Measurements from ENCODE around the gene NKIRAS1.
"Not testable (repeated sequence)": the region's sequence is repeated elsewhere in the genome, so short reads cannot be mapped to it uniquely, and the experiment has no call there.

The NKIRAS1 gene

DNA sequence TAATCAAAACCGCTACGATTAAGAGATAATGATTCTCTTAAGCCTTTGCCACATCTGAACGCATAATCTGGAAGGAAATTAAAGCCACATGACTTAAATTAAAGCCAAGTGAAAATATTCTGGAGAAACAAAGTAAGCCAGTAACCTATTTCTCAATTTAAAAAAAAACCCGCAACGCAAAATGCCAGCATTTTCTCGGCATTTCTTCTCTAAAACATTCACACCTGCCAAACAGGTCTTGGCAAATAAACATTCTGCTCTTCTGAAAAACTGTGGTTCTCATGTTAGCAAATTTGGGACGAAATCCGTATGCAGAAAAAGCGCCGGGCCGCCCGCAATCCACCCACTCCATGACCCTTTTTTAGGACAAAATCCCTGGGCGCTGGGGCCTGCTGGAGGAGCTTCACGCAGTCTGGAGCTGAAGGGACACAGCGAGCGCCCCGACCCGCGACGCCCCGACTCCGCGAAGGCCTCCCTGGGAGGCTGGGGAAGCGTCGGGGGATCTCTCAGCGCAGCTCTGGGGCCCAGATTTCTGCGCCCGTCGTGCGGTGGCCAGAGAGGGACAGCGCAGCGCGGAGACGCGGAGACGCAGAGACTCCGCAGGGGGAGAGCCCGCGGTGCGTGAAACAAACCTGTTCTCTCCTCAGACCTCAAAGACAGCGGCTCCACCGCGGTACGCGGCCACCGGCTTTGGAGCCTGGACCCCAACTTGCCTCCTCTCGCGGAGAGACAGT, 471 bp downstream of the NKIRAS1 start:
- DNase-seq (ENCODE audit: low read depth), result no peak

DNA sequence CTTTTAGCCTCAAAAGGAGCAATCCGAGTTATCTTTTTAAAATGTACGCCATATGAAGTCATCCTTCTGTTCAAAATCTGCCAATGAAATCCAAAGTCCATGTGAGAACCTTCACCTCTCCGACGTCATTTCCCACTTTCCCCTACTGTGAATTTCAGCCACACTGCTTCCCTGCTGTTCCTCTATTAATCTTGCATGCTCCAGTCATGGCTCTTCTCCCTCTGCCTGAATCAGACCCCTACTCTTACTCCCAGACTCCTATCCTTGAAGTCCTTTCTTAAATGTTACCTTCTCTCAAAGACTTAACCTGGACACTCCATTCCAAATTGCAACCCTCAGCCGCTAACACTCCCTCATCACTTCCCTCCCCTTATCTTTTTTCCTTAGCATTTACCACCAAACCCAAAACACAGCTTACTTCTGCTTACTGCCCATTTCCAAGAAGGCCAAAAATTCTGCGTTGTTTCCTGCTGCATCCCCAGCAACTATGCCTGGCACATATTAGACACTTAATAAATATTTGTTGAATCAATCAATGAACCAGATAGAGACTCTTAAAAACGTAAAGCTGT, 1.2 kb downstream of the NKIRAS1 start:
- DNase-seq (ENCODE audit: low read depth), result no peak
- H3K4me3 ChIP-seq (ENCODE audit: low read depth, low read length), result peak overlapping the region; percentile 75

More for the DNA sequence above, 471 bp downstream of the NKIRAS1 start:
- peak overlapping the region; percentile 75 for H3K4me3 ChIP-seq (ENCODE audit: low read depth, low read length)
- TF ChIP-seq, protein P1, sequence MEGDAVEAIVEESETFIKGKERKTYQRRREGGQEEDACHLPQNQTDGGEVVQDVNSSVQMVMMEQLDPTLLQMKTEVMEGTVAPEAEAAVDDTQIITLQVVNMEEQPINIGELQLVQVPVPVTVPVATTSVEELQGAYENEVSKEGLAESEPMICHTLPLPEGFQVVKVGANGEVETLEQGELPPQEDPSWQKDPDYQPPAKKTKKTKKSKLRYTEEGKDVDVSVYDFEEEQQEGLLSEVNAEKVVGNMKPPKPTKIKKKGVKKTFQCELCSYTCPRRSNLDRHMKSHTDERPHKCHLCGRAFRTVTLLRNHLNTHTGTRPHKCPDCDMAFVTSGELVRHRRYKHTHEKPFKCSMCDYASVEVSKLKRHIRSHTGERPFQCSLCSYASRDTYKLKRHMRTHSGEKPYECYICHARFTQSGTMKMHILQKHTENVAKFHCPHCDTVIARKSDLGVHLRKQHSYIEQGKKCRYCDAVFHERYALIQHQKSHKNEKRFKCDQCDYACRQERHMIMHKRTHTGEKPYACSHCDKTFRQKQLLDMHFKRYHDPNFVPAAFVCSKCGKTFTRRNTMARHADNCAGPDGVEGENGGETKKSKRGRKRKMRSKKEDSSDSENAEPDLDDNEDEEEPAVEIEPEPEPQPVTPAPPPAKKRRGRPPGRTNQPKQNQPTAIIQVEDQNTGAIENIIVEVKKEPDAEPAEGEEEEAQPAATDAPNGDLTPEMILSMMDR (IDR thresholded peaks at IDR 0.05; ENCODE audit: insufficient read depth, low read depth, low read length, missing control alignments), result no peak

DNA sequence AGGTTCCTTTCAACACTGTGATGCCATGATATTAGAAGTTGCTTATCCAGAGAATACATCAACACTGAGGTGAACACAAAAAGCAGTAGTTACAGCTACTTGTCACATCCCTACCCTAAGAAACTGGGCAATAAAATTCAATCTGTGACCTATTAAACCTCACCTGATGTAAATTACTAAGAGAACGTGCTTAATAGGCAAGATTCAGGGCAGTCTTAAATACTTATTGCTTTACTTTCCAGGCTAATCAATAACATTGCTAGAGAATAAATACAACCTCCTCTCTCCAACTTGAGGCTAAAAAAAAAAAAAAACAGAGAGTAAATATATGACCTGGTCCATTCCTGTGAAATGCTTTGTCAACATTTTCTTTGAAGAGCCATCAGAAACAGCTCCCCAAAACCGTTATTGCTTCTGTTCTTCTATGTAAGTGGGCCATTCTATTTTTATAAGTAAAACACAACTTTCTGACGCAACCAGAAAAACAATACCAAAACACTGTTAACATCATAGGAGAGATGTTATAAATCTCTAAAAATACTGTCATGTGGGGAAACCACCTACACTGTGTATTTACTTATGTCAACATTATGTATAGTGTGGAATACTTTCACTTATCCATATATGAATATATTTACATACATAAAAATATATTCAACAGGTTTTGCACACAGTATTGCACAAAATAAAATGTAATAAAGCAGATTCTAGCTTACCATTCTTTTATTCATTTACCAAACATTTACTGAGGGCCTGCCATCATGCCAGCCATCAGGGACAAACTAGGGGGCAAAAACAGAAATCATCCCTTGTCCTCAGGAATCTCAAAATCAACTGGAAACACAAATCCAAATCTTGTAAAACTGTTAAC, 2.7 kb downstream of the NKIRAS1 start:
- DNase-seq (ENCODE audit: low read depth), result peak; percentile 37
- H3K4me3 ChIP-seq (ENCODE audit: low read depth, low read length), result peak overlapping the region; percentile 7; the same call in 1 of the 2 replicates
- TF ChIP-seq, protein P1 (IDR thresholded peaks at IDR 0.05; ENCODE audit: insufficient read depth, low read depth, low read length, missing control alignments), result no peak

More for the DNA sequence above, 1.2 kb downstream of the NKIRAS1 start:
- TF ChIP-seq, protein P1 (IDR thresholded peaks at IDR 0.05; ENCODE audit: insufficient read depth, low read depth, low read length, missing control alignments), result no peak

DNA sequence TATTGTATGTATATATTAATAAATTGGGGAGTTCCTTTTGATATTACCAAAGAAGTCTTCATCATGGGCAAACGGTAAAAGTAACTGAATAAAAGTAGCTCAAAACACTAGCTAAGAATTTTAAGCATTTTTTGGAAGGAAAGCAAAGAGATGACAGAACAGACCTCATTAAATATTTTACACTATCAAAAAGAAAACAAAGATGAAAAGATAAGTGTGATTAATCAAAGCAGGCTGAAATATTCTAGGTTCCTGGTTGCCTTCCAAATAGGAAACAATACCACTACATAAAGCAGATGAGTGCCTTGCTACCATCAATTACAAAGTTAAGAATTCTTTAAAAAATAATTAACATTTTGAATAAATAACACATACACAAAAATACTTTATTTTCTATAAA, 3.6 kb downstream of the NKIRAS1 start:
- DNase-seq (ENCODE audit: low read depth), result no peak
- TF ChIP-seq, protein P1 (IDR thresholded peaks at IDR 0.05; ENCODE audit: insufficient read depth, low read depth, low read length, missing control alignments), result no peak
- no peak overlapping the region for H3K4me3 ChIP-seq (ENCODE audit: low read depth, low read length)

- DNase-seq (ENCODE audit: low read depth); H3K4me3 ChIP-seq (ENCODE audit: low read depth, low read length): not testable (repeated sequence)
Measured at GRCh38 chr3:23912335-23912734, 4.5 kb downstream of the NKIRAS1 start.

DNA sequence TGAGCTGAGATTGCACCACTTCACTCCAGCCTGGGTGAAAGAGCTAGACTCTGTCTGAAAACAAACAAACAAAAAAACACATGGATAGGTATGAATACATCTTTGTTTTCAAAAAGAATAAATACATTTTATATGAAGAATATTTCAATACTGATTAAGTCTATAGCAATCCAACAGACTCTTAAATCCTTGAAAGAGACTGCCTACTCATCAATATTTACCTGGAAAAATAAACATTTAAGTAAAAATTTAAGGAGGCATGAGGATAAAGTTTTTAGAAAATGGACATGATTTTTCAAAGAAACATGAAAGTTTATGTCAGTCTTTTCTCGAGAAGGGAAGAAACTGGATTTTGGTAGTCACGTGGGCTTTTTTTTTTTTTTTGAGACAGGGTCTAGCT, 5.4 kb downstream of the NKIRAS1 start:
- no peak for DNase-seq (ENCODE audit: low read depth)
- no peak overlapping the region for H3K4me3 ChIP-seq (ENCODE audit: low read depth, low read length)
- TF ChIP-seq, protein P1 (IDR thresholded peaks at IDR 0.05; ENCODE audit: insufficient read depth, low read depth, low read length, missing control alignments), result no peak

DNA sequence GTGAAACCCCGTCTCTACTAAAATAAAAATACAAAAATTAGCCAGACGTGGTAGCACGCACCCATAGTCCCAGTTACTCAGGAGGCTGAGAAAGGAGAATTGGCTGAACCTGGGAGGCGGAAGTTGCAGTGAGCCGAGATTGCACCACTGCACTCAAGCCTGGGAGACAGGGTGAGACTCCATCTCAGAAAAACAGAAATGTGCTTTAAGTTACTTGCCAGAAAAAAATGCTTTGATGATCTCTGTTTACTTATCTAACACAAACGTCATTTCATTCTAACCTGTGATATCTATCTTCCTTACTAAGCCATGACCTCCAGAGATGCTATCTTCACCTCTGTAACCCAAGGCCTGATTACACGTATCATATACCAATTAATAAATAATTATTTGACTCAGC, 7.4 kb downstream of the NKIRAS1 start:
- no peak for DNase-seq (ENCODE audit: low read depth)
- TF ChIP-seq, protein P1 (IDR thresholded peaks at IDR 0.05; ENCODE audit: insufficient read depth, low read depth, low read length, missing control alignments), result no peak
- no peak overlapping the region for H3K4me3 ChIP-seq (ENCODE audit: low read depth, low read length)
